Mucosa of gallbladder (tissue), 1 donor: ENCODE data around the gene VKORC1. TPM values are rescaled to one million over a fixed set of nuclear protein-coding genes. Genes with fewer than 3 reads are reported as not detected.

Source experiments
- DNase-seq: peaks from one replicate; pipeline ENCODE4 v3.0.0-alpha.2; 2020; ENCODE audit warnings: low spot score
- total RNA-seq: library from RNA; stranded (reverse); gene quantifications from one replicate; pipeline ENCODE4 v1.2.1, GENCODE V29; 2021
- donor health status: DM: no; HTN: no; CAD: no.

VKORC1 gene
- total RNA-seq, 1 donor from 2014 or later, result 100 TPM

DNA sequence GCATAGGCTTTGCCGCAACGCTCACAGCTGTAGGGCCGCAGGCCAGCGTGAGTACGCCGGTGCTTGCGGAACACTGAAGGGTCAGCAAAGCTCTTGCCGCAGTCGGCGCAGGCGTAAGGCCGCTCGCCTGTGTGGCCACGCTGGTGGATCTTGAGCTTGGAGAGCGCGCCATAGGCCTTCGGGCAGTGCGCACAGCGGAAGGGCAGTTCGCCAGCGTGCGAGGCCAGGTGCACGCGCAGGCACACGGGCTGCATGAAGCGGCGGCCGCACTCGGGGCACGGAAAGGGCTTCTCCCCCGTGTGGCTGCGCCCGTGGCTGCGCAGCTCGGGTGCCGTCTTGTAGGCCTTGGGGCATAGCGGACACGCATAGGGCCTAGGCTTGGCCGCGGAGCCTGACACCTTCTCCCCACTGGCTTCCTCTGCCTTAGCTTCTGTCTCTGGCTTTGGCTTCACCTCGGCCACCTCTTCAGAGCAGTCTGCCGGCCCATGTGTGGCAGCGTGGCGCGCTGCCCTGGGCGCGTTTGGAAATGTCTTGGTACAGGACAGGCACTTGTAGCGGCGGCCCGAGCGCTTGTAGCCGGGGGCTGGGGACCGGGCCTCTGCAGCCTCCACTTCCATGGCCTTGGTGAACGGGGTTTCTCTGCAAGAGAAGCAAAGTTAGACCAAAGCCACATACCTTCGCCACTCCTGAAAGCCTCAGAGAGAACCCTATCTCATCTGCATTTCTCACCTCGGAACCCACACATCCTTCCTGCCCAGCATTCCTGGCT, 30.6 kb downstream of the VKORC1 start:
- no peak for DNase-seq

DNA sequence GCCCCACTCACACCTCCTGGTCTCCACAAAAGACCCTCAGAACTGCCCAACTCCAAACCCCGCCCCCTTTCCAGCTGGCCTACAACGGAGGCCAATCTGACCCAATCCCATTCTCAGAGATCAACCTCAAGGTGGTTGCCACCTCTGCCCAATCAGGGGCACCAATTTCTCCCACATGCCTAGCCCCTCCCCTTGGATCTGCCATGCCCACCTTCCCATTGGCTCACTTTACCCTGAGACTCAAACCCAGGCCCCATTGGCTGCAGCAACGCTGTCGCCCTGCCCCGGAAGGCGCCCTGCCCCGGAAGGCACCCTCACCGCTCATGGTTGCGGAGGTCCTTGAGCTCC, 31.1 kb downstream of the VKORC1 start:
- no peak for DNase-seq

- no peak for DNase-seq
Observed at GRCh38 chr16:31061813-31062440, 32.7 kb downstream of the VKORC1 start.

DNA sequence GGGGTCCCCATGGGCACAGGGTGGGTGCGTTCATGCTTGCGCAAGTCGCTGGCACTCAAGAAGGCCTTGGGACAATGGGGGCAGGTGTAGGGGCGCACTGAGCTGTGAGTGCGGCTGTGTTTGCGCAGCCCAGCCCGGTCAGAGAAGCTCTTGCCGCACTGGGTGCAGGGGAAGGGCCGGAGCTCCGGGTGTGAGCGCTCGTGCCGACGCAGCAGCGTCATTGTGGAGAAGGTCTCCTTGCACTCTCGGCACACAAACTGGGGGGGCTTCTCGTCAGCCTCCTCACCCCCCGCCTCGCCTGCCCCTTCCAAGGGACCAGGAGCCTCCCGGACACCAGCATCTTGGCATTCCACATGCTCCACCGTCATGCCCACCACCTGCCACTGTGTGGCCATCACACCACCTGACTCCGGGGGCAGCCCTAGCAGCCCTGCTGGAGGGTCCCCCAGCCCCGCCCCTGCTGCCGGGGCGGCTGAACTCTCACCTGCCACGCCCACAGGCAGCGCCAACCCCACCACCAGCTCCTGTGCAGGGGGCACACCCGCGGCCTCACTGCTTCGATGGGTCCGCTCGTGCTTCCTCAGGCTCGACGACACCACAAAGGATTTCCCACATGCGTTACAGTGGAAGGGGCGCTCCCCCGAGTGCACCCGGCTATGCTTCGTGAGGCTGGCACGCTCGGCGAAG, 33.3 kb downstream of the VKORC1 start:
- no peak for DNase-seq

GRCh38 chr16:31055613-31056012, 39.0 kb downstream of the VKORC1 start:
- no peak for DNase-seq

DNA sequence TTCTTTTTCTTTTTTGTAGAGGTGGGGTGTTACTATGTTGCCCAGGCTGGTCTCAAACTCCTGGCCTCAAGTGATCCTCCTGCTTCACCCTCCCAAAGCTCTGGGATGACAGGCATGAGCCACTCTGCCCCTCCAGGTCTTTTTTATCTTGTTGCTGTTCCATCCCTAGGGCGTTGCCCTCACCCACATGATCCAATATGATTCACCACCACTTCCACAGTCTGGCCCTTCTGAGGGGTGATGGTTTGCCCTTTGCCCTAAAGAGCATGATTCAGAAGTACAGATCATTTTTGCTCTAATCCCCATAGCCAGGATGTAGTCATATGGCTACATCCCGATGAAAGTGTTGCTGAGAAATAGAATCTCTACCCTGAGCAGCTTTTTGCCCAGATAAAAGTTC, 42.5 kb downstream of the VKORC1 start:
- DNase-seq, result no peak

DNA sequence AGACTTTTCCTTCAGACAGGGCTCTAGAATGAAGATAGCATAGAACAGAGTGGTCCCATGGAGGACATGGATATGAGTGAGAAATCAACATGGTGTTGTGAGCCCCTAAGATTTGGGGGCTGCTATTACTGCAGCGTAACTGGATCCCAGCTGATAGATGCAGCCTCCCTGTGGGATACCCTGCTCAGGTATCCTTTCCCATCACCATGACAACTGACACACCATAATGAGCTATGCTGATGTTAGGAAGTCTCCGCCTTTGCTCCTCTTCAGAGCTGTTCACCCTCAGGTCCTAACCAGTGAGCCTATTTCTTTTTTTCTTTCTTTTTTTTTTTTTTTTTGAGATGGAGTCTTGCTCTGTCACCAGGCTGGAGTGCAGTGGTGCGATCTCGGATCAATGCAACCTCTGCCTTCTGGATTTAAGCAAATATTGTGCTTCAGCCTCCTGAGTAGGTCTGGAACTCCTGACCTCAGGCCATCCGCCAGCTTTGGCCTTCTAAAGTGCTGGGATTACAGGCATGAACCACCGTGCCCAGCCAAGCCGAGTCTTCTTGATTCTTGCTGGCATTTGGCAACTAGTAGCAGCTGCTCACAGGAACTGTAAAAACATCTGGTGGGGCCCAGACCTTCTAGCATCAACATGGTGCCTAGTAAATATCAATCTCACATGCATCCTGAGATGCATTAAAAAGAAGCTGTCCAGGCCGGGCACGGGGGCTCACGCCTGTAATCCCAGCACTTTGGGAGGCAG, 44.1 kb downstream of the VKORC1 start:
- DNase-seq, result no peak

DNA sequence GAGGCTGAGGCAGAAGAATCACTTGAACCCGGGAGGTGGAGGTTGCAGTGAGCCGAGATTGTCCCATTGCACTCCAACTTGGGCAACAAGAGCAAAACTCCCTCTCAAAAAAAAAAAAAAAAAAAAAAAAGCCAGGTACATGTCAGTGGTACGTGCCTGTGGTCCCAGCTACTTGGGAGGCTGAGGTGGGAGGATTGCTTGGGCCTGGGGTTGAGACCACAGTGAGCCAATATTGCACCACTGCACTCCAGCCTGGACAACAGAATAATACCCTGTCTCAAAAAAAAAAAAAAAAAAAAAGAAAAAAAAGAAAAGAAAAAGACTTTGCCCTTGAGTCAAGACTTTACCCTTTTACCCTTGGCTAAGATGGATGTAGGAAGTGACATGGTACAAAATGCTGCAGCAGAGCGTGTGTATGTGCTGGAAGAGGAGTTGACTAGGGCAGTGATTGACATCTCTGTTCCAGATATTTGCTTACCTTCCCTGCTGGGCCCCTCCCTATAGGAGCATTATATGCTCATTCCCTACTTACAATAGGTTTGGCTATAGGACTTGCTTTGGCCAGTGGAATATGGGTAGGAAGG, 50.6 kb downstream of the VKORC1 start:
- no peak for DNase-seq

DNA sequence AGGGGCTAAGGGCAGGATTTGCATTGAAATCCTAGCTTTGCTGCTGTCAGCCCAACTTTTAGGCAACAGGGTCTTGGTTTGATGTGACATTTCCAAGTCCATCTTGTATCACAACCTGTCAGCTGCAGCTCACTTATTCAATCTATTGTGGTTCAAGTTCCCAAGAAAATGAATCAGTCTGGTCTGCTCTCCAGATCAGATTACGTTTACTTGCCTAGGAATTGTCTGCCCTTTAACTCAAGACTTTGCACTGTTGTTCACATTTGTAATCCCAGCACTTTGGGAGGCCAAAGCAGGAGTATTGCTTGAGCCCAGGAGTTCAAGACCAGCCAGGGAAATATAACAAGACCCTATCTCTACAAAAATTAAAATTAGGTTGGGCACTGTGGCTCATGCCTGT, 51.2 kb downstream of the VKORC1 start:
- DNase-seq, result no peak

DNA sequence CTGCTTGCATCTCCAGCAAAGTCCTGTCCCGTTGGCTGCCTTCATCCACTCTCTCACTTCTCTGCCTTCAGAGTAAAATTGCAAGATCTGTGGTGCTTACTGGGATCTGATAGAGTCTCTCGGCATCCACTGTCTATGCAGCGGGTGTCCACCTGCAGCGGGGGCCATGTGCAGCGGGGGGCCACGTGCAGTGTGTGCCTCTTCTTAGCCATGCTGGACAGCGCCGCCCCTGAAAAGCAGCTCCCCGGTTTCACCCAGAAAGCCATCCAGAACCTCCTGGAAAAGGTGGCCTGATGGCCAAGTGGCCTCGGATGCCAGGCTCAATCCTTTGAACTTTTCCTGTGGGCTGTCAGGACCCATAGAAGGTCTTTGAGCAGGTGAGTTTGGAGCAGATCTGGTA, 51.7 kb downstream of the VKORC1 start:
- DNase-seq, result no peak

Other genes starting within 250 kb of the VKORC1 start
- 37.8 TPM for gene BCL7C, start 200.7 kb downstream of the VKORC1 start, total RNA-seq
- gene CTF1, start 198.2 kb downstream of the VKORC1 start, total RNA-seq, result 11.0 TPM
- gene FBXL19, start 171.2 kb downstream of the VKORC1 start, total RNA-seq, result 27.7 TPM
- 34.4 TPM for gene ORAI3, start 145.7 kb downstream of the VKORC1 start, total RNA-seq
- 17.6 TPM for gene SETD1A, start 137.0 kb downstream of the VKORC1 start, total RNA-seq
- 30.6 TPM for gene HSD3B7, start 109.6 kb downstream of the VKORC1 start, total RNA-seq
- 0.58 TPM for gene STX1B, start 84.2 kb downstream of the VKORC1 start, total RNA-seq
- 84.0 TPM for gene STX4, start 61.2 kb downstream of the VKORC1 start, total RNA-seq
- gene ZNF668, start 20.6 kb downstream of the VKORC1 start, total RNA-seq, result 9.2 TPM
- 26.1 TPM for gene ZNF646, start 20.4 kb downstream of the VKORC1 start, total RNA-seq
- gene PRSS53, start 5.9 kb downstream of the VKORC1 start, total RNA-seq, result 4.5 TPM
- 49.6 TPM for gene BCKDK, start 13.6 kb upstream of the VKORC1 start, total RNA-seq
- 67.2 TPM for gene KAT8, start 22.9 kb upstream of the VKORC1 start, total RNA-seq
- gene PRSS8, start 40.9 kb upstream of the VKORC1 start, total RNA-seq, result 312 TPM
- gene PRSS36, start 55.3 kb upstream of the VKORC1 start, total RNA-seq, result 5.7 TPM
- gene FUS, start 85.3 kb upstream of the VKORC1 start, total RNA-seq, result 208 TPM
- gene PYCARD, start 108.0 kb upstream of the VKORC1 start, total RNA-seq, result 25.1 TPM
- gene TRIM72, start 119.3 kb upstream of the VKORC1 start, total RNA-seq, result 0.06 TPM
- gene PYDC1, start 122.3 kb upstream of the VKORC1 start, total RNA-seq, result not detected
- 14.9 TPM for gene ITGAM, start 165.2 kb upstream of the VKORC1 start, total RNA-seq